ENCODE data around the gene CREBBP. TPM values are rescaled to one million over a fixed set of nuclear protein-coding genes. Genes with fewer than 3 reads are reported as not detected.
A peak's percentile ranks its signal among the peaks of the same experiment; 100 is the strongest.

CREBBP gene
- total and polyA plus RNA-seq, 2 experiments from 2014 or later, result 36.9 to 54.8 TPM

DNA sequence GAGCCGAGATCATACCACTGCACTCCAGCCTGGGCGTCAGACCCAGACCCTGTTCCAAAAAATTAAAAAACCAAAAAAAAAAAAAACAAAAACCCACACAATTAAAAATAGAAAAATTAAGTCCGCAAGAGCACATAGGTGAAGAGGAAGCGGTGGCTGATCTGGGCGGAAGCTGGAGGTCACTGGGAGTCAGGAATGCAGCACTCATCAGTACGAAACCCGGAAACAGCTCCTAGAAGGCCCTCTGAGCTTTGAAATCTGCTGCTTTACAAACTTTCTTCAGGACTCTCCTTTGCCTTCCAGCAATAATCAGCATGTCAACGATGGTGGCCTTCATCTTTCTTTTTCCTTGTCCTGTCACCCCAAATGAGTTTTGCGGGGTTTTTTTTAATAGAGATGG lies 192.7 kb downstream of the CREBBP start (continued):
- TF ChIP-seq, protein P1, sequence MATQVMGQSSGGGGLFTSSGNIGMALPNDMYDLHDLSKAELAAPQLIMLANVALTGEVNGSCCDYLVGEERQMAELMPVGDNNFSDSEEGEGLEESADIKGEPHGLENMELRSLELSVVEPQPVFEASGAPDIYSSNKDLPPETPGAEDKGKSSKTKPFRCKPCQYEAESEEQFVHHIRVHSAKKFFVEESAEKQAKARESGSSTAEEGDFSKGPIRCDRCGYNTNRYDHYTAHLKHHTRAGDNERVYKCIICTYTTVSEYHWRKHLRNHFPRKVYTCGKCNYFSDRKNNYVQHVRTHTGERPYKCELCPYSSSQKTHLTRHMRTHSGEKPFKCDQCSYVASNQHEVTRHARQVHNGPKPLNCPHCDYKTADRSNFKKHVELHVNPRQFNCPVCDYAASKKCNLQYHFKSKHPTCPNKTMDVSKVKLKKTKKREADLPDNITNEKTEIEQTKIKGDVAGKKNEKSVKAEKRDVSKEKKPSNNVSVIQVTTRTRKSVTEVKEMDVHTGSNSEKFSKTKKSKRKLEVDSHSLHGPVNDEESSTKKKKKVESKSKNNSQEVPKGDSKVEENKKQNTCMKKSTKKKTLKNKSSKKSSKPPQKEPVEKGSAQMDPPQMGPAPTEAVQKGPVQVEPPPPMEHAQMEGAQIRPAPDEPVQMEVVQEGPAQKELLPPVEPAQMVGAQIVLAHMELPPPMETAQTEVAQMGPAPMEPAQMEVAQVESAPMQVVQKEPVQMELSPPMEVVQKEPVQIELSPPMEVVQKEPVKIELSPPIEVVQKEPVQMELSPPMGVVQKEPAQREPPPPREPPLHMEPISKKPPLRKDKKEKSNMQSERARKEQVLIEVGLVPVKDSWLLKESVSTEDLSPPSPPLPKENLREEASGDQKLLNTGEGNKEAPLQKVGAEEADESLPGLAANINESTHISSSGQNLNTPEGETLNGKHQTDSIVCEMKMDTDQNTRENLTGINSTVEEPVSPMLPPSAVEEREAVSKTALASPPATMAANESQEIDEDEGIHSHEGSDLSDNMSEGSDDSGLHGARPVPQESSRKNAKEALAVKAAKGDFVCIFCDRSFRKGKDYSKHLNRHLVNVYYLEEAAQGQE (IDR thresholded peaks at IDR 0.05; ENCODE audit: unreplicated experiment), result no peak
- TF ChIP-seq EZH2 (IDR thresholded peaks at IDR 0.05; ENCODE audit: low read depth, unreplicated experiment) (no peak), EZH2phosphoT487 (IDR thresholded peaks at IDR 0.05; ENCODE audit: unreplicated experiment) (no peak), STAT1 (IDR thresholded peaks at IDR 0.05; ENCODE audit: unreplicated experiment) (no peak), JUNB (IDR thresholded peaks at IDR 0.05; ENCODE audit: unreplicated experiment) (no peak), CREB1 (CRISPR knock-in tag; IDR thresholded peaks at IDR 0.05; ENCODE audit: low read depth) (no peak), POLR2AphosphoS5 (IDR thresholded peaks at IDR 0.05; ENCODE audit: low read depth) (no peak)
- TF ChIP-seq, protein P2, sequence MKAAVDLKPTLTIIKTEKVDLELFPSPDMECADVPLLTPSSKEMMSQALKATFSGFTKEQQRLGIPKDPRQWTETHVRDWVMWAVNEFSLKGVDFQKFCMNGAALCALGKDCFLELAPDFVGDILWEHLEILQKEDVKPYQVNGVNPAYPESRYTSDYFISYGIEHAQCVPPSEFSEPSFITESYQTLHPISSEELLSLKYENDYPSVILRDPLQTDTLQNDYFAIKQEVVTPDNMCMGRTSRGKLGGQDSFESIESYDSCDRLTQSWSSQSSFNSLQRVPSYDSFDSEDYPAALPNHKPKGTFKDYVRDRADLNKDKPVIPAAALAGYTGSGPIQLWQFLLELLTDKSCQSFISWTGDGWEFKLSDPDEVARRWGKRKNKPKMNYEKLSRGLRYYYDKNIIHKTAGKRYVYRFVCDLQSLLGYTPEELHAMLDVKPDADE (IDR thresholded peaks at IDR 0.05), result no peak
- TF ChIP-seq, protein P3, sequence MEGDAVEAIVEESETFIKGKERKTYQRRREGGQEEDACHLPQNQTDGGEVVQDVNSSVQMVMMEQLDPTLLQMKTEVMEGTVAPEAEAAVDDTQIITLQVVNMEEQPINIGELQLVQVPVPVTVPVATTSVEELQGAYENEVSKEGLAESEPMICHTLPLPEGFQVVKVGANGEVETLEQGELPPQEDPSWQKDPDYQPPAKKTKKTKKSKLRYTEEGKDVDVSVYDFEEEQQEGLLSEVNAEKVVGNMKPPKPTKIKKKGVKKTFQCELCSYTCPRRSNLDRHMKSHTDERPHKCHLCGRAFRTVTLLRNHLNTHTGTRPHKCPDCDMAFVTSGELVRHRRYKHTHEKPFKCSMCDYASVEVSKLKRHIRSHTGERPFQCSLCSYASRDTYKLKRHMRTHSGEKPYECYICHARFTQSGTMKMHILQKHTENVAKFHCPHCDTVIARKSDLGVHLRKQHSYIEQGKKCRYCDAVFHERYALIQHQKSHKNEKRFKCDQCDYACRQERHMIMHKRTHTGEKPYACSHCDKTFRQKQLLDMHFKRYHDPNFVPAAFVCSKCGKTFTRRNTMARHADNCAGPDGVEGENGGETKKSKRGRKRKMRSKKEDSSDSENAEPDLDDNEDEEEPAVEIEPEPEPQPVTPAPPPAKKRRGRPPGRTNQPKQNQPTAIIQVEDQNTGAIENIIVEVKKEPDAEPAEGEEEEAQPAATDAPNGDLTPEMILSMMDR (conservative IDR thresholded peaks at IDR 0.05; ENCODE audit: low read depth in 2 of 2), result no peak

DNA sequence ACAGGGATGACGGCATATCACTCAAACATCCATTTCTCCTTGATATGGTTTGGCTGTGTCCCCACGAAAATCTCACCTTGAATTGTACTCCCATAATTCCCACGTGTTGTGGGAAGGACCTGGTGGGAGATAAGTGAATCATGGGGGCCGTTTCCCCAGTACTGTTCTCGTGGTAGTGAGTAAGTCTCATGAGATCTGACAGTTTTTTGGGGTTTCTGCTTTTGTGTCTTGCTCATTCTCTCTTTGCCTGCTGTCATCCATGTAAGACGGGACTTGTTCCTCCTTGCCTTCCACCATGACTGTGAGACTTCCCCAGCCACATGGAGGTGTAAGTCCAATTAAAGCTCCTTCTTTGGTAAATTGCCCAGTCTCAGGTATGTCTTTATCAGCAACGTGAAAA lies 193.5 kb downstream of the CREBBP start:
- Histone ChIP-seq H3K27ac (ENCODE audit: low read depth) (0 out of 2 replicates have a peak overlapping the region, but pooled peaks have one; percentile 26), H4K20me1 (replicated peaks; ENCODE audit: insufficient read depth) (peaks cover 18% of the 10 kb centered on the region), H3K27me3 (ENCODE audit: insufficient read depth) (no peaks in the 10 kb centered on the region), H2AFZ (no peak overlapping the region), H3K4me3 (no peak overlapping the region), H3K4me2 (no peak overlapping the region), H3K9me2 (ENCODE audit: insufficient read depth) (no peaks in the 10 kb centered on the region), H3K4me1 (ENCODE audit: insufficient read depth) (no peaks in the 10 kb centered on the region), H3K79me2 (replicated peaks; ENCODE audit: insufficient read depth) (peaks cover 11% of the 10 kb centered on the region; the same call in 1 of the 2 replicates), H3K36me3 (ENCODE audit: insufficient read depth) (peaks cover 36% of the 10 kb centered on the region), H3F3A (replicated peaks; ENCODE audit: low read depth) (peaks cover 9% of the 10 kb centered on the region; the same call in 1 of the 2 replicates)
- H3K4me3 Mint-ChIP-seq, result no peak overlapping the region
- no peak for DNase-seq (ENCODE audit: low spot score)
- H3K27me3 Mint-ChIP-seq (ENCODE audit: insufficient read depth, low read depth, poor library complexity), result no peaks in the 10 kb centered on the region
- peaks cover 4% of the 10 kb centered on the region for H3K4me1 Mint-ChIP-seq
- TF ChIP-seq STAT1 (IDR thresholded peaks at IDR 0.05; ENCODE audit: unreplicated experiment) (no peak), NANOG (IDR thresholded peaks at IDR 0.05; ENCODE audit: borderline replicate concordance) (no peak)
- TF ChIP-seq, protein P4, sequence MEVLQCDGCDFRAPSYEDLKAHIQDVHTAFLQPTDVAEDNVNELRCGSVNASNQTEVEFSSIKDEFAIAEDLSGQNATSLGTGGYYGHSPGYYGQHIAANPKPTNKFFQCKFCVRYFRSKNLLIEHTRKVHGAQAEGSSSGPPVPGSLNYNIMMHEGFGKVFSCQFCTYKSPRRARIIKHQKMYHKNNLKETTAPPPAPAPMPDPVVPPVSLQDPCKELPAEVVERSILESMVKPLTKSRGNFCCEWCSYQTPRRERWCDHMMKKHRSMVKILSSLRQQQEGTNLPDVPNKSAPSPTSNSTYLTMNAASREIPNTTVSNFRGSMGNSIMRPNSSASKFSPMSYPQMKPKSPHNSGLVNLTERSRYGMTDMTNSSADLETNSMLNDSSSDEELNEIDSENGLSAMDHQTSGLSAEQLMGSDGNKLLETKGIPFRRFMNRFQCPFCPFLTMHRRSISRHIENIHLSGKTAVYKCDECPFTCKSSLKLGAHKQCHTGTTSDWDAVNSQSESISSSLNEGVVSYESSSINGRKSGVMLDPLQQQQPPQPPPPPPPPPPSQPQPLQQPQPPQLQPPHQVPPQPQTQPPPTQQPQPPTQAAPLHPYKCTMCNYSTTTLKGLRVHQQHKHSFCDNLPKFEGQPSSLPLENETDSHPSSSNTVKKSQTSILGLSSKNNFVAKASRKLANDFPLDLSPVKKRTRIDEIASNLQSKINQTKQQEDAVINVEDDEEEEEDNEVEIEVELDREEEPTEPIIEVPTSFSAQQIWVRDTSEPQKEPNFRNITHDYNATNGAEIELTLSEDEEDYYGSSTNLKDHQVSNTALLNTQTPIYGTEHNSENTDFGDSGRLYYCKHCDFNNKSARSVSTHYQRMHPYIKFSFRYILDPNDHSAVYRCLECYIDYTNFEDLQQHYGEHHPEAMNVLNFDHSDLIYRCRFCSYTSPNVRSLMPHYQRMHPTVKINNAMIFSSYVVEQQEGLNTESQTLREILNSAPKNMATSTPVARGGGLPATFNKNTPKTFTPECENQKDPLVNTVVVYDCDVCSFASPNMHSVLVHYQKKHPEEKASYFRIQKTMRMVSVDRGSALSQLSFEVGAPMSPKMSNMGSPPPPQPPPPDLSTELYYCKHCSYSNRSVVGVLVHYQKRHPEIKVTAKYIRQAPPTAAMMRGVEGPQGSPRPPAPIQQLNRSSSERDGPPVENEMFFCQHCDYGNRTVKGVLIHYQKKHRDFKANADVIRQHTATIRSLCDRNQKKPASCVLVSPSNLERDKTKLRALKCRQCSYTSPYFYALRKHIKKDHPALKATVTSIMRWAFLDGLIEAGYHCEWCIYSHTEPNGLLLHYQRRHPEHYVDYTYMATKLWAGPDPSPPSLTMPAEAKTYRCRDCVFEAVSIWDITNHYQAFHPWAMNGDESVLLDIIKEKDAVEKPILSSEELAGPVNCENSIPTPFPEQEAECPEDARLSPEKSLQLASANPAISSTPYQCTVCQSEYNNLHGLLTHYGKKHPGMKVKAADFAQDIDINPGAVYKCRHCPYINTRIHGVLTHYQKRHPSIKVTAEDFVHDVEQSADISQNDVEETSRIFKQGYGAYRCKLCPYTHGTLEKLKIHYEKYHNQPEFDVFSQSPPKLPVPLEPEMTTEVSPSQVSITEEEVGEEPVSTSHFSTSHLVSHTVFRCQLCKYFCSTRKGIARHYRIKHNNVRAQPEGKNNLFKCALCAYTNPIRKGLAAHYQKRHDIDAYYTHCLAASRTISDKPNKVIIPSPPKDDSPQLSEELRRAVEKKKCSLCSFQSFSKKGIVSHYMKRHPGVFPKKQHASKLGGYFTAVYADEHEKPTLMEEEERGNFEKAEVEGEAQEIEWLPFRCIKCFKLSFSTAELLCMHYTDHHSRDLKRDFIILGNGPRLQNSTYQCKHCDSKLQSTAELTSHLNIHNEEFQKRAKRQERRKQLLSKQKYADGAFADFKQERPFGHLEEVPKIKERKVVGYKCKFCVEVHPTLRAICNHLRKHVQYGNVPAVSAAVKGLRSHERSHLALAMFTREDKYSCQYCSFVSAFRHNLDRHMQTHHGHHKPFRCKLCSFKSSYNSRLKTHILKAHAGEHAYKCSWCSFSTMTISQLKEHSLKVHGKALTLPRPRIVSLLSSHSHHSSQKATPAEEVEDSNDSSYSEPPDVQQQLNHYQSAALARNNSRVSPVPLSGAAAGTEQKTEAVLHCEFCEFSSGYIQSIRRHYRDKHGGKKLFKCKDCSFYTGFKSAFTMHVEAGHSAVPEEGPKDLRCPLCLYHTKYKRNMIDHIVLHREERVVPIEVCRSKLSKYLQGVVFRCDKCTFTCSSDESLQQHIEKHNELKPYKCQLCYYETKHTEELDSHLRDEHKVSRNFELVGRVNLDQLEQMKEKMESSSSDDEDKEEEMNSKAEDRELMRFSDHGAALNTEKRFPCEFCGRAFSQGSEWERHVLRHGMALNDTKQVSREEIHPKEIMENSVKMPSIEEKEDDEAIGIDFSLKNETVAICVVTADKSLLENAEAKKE (CRISPR knock-in tag; IDR thresholded peaks at IDR 0.05), result no peak
- no peak overlapping the region for H3K27ac Mint-ChIP-seq
- no peaks in the 10 kb centered on the region for H3K9me3 Mint-ChIP-seq
- H3K36me3 Mint-ChIP-seq (ENCODE audit: low read depth), result peaks cover 79% of the 10 kb centered on the region
- ATAC-seq, result no peak
